NCI-H1417 treated with DMSO at 0.1 percent for 48 hours (cell line): ENCODE results near the gene RAB30.
"Not testable (repeated sequence)": the region's sequence is repeated elsewhere in the genome, so short reads cannot be mapped to it uniquely, and the experiment has no call there.

Experiments used
- DNase-seq: peaks from one replicate; lab custom pipeline; 2025; lab: John Stamatoyannopoulos, UW

Gene RAB30

GRCh38 chr11:82943430-82943829 lies 128.3 kb downstream of the RAB30 start:
- DNase-seq, result not testable (repeated sequence)

GRCh38 chr11:82942376-82942775 lies 129.3 kb downstream of the RAB30 start:
- no peak for DNase-seq

GRCh38 chr11:82939456-82939855 lies 132.2 kb downstream of the RAB30 start:
- DNase-seq, result no peak

- no peak for DNase-seq
Measured at GRCh38 chr11:82937554-82937953, 134.1 kb downstream of the RAB30 start.

GRCh38 chr11:82936261-82936660 lies 135.4 kb downstream of the RAB30 start:
- DNase-seq, result no peak

GRCh38 chr11:82932564-82932963 lies 139.1 kb downstream of the RAB30 start:
- DNase-seq, result no peak

- no peak for DNase-seq
Measured at GRCh38 chr11:82930734-82931133, 141.0 kb downstream of the RAB30 start.

GRCh38 chr11:82930229-82930628 lies 141.5 kb downstream of the RAB30 start:
- DNase-seq, result no peak

GRCh38 chr11:82929121-82929520 lies 142.6 kb downstream of the RAB30 start:
- no peak for DNase-seq

- DNase-seq, result peak; percentile 33
Measured at GRCh38 chr11:82927264-82927880, 144.3 kb downstream of the RAB30 start.

GRCh38 chr11:82924522-82925224 lies 147.0 kb downstream of the RAB30 start:
- no peak for DNase-seq
